Loucy (cell line): ENCODE data around the gene TMEM114.
"Not testable (repeated sequence)": the region's sequence is repeated elsewhere in the genome, so short reads cannot be mapped to it uniquely, and the experiment has no call there.

Experiments used
- H2AFZ ChIP-seq: fragments of 200-600 bp; sonication (generic); 2 replicates; pipeline ENCODE4 v1.6.0; 2016; ENCODE audit warnings: antibody characterized with exemption, mild to moderate bottlenecking, low read length, moderate library complexity
- H3F3A ChIP-seq: fragments of 200-600 bp; 2 replicates; pipeline ENCODE4 v1.6.0; 2016; ENCODE audit warnings: antibody characterized with exemption, low read depth, mild to moderate bottlenecking
- H3K27me3 ChIP-seq: fragments of 200-600 bp; sonication (generic); 2 replicates; pipeline ENCODE4 v1.6.1; 2014; ENCODE audit warnings: low read length, mild to moderate bottlenecking; ENCODE audit not compliant: insufficient read depth, poor library complexity, severe bottlenecking
- H3K36me3 ChIP-seq: fragments of 200-600 bp; sonication (generic); 2 replicates; pipeline ENCODE4 v1.6.1; 2016; ENCODE audit warnings: low read length; ENCODE audit not compliant: insufficient read depth
- H3K4me1 ChIP-seq: fragments of 200-600 bp; sonication (generic); 2 replicates; pipeline ENCODE4 v1.5.1; 2014; ENCODE audit warnings: low read length, mild to moderate bottlenecking; ENCODE audit not compliant: insufficient read depth, poor library complexity, severe bottlenecking
- H3K4me2 ChIP-seq: fragments of 200-600 bp; sonication (generic); 2 replicates; pipeline ENCODE4 v1.6.0; 2014; ENCODE audit warnings: antibody characterized with exemption, low read length, low read depth, mild to moderate bottlenecking; ENCODE audit not compliant: poor library complexity, severe bottlenecking
- H3K4me3 ChIP-seq: fragments of 200-600 bp; sonication (generic); 2 replicates; pipeline ENCODE4 v1.5.1; 2014; ENCODE audit warnings: low read length, mild to moderate bottlenecking, mixed read lengths; ENCODE audit not compliant: poor library complexity, severe bottlenecking
- H3K79me2 ChIP-seq: fragments of 200-600 bp; sonication (generic); 2 replicates; pipeline ENCODE4 v1.6.1; 2014; ENCODE audit warnings: low read length; ENCODE audit not compliant: insufficient read depth
- H3K9ac ChIP-seq: fragments of 200-600 bp; sonication (generic); 2 replicates; pipeline ENCODE4 v1.6.0; 2014; ENCODE audit warnings: mild to moderate bottlenecking, low read depth, low read length, moderate library complexity; ENCODE audit not compliant: poor library complexity, severe bottlenecking
- H3K9me2 ChIP-seq: fragments of 200-600 bp; sonication (generic); replicated peaks from 2 replicates; pipeline ENCODE4 v1.6.1; 2016; ENCODE audit warnings: low read depth, low read length, mixed read lengths
- H3K9me3 ChIP-seq: fragments of 200-600 bp; sonication (generic); 2 replicates; pipeline ENCODE4 v1.6.1; 2014; ENCODE audit warnings: mild to moderate bottlenecking, antibody characterized with exemption, low read length, low read depth; ENCODE audit not compliant: insufficient read depth
- H4K20me1 ChIP-seq: fragments of 200-600 bp; sonication (generic); 2 replicates; pipeline ENCODE4 v1.6.0; 2014; ENCODE audit warnings: antibody characterized with exemption, low read length, mild to moderate bottlenecking; ENCODE audit not compliant: insufficient read depth, poor library complexity, severe bottlenecking
- EZH2phosphoT487 ChIP-seq: fragments of 200-600 bp; IDR thresholded peaks from 2 replicates; pipeline ENCODE4 v1.6.1; 2018; ENCODE audit warnings: antibody characterized with exemption, mild to moderate bottlenecking, moderate library complexity, borderline replicate concordance
- TF ChIP-seq, protein P1 (sequence below): fragments of 200-600 bp; sonication (generic); conservative IDR thresholded peaks from 2 replicates; pipeline ENCODE4 v1.5.1; 2014; ENCODE audit warnings: mild to moderate bottlenecking, antibody characterized with exemption, low read length

The TMEM114 gene

DNA sequence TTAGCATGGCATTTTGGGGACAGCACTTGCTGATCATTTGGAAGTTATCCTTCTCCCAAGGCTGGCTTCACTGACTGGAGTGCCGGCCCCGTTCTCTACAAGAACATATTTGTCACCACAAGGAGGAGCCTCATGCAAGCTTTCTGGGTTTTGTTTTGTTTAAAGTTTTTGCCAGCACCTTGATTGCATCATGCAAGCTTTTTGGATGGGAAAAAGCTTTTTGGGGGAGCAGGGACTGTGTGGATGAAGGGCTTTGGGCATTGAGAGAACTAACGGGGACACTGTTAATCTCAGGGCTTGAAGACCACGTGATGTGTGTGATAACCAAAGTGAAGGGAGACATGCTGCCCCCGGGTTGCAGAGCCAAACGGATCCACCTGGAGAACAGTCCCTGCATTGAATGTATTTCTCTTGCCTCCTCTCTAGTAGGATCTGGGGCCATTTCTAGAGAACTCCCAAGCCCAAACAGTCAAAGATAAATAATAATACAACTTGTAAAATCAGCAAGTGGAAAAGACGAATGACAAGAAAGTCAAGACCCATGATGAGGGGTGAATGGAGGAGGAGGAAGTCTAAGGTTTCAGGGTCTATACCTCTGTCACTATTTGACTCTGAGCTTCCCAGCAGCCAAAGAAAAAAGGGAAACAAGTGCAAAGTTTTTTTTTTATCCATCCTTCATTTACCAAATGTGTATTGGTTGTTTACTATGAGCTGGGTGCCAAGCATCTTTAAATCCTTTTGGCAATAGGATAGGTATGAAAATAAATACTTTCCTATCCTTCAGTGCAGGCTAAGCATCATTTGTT lies 17.2 kb downstream of the TMEM114 start:
- no peaks in the 10 kb centered on the region for H3K9me2 ChIP-seq
- H3K4me1 ChIP-seq, result no peaks in the 10 kb centered on the region
- no peaks in the 10 kb centered on the region for H3K27me3 ChIP-seq
- H3K36me3 ChIP-seq, result no peaks in the 10 kb centered on the region
- H3F3A ChIP-seq, result no peaks in the 10 kb centered on the region
- no peaks in the 10 kb centered on the region for H3K9me3 ChIP-seq
- no peak overlapping the region for H3K9ac ChIP-seq
- no peaks in the 10 kb centered on the region for H3K79me2 ChIP-seq
- H4K20me1 ChIP-seq, result no peaks in the 10 kb centered on the region
- no peak overlapping the region for H3K4me2 ChIP-seq
- TF ChIP-seq, protein P1, sequence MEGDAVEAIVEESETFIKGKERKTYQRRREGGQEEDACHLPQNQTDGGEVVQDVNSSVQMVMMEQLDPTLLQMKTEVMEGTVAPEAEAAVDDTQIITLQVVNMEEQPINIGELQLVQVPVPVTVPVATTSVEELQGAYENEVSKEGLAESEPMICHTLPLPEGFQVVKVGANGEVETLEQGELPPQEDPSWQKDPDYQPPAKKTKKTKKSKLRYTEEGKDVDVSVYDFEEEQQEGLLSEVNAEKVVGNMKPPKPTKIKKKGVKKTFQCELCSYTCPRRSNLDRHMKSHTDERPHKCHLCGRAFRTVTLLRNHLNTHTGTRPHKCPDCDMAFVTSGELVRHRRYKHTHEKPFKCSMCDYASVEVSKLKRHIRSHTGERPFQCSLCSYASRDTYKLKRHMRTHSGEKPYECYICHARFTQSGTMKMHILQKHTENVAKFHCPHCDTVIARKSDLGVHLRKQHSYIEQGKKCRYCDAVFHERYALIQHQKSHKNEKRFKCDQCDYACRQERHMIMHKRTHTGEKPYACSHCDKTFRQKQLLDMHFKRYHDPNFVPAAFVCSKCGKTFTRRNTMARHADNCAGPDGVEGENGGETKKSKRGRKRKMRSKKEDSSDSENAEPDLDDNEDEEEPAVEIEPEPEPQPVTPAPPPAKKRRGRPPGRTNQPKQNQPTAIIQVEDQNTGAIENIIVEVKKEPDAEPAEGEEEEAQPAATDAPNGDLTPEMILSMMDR, result peak; percentile 51
- no peak for TF ChIP-seq EZH2phosphoT487
- H3K4me3 ChIP-seq, result no peak overlapping the region
- H2AFZ ChIP-seq, result no peak overlapping the region

DNA sequence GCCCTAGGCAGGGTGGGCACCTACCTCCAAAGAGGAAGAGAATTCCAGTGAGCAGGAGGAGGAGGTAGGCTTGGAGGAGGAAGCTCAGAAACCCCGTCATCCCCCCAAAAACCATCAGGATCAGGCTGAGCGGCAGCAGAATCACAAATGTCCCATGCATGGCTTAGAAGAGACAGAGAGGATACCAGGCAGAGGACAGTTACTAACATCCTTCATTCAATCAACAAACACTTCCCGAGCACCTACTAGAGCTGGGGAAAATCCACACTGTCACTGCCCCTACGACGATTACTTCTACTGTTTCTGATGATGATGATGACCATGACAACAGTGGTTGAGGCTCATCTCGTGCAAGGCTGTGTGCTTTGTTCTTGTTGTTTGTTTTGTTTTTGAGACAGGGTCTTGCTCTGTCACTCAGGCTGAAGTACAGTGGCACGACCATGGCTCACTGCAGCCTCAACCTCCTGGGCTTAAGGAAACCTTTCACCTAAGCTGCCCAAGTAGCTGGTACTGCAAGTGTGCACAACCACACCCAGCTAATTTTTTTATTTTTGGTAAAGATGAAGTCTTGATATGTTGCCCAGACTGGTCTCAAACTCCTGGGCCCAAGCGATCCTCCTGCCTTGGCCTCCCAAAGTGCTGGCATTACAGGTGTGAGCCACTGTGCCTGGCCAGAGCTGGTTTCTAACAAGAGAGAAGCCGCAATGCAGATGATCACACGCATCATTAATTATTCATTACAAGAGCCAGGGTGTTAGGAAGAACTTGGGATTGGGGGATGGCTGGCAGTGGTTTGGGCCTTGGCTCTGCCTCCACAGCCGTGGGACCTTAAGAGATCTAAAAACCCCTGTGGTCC lies 18.0 kb downstream of the TMEM114 start:
- H3F3A ChIP-seq, result no peaks in the 10 kb centered on the region
- no peak overlapping the region for H3K4me3 ChIP-seq
- no peaks in the 10 kb centered on the region for H3K79me2 ChIP-seq
- no peaks in the 10 kb centered on the region for H3K36me3 ChIP-seq
- TF ChIP-seq EZH2phosphoT487, result no peak
- TF ChIP-seq, protein P1, result no peak
- H3K9me3 ChIP-seq, result no peaks in the 10 kb centered on the region
- no peaks in the 10 kb centered on the region for H3K9me2 ChIP-seq
- H3K9ac ChIP-seq, result no peak overlapping the region
- H2AFZ ChIP-seq, result no peak overlapping the region
- no peaks in the 10 kb centered on the region for H3K27me3 ChIP-seq
- no peaks in the 10 kb centered on the region for H3K4me1 ChIP-seq
- H4K20me1 ChIP-seq, result no peaks in the 10 kb centered on the region
- H3K4me2 ChIP-seq, result no peak overlapping the region

DNA sequence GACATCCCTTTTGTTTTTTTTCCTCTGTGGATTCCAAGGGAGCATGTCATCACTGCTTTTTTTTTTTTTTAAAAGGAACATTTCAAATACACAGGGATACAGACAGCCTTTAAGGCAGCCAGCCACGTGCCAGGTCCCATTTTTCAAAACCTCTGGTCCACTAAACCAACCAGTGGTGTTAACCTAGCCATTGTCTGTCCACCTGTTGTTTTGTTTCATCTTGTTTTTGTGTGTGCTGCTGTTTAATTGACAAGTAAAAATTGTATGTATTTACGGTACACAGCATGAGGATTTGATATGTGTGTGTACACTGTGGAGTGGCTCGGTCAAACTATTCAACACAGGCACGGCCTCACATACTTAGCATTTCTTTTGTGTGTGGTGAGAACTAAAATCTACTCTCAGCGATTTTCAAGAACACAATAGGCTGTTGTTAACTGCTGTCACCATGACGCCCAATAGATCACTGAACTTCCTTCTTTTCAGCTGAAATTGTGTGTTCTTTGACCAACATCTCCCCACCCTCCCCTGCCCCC lies 19.2 kb downstream of the TMEM114 start:
- no peak for TF ChIP-seq EZH2phosphoT487
- TF ChIP-seq, protein P1, result no peak
- no peaks in the 10 kb centered on the region for H3K4me1 ChIP-seq
- H3K27me3 ChIP-seq, result no peaks in the 10 kb centered on the region
- no peaks in the 10 kb centered on the region for H3K79me2 ChIP-seq
- no peak overlapping the region for H2AFZ ChIP-seq
- H3K9me3 ChIP-seq, result no peaks in the 10 kb centered on the region
- no peak overlapping the region for H3K4me3 ChIP-seq
- H3K9me2 ChIP-seq, result no peaks in the 10 kb centered on the region
- H3K9ac ChIP-seq, result no peak overlapping the region
- H4K20me1 ChIP-seq, result no peaks in the 10 kb centered on the region
- no peaks in the 10 kb centered on the region for H3K36me3 ChIP-seq
- H3K4me2 ChIP-seq, result no peak overlapping the region
- no peaks in the 10 kb centered on the region for H3F3A ChIP-seq

DNA sequence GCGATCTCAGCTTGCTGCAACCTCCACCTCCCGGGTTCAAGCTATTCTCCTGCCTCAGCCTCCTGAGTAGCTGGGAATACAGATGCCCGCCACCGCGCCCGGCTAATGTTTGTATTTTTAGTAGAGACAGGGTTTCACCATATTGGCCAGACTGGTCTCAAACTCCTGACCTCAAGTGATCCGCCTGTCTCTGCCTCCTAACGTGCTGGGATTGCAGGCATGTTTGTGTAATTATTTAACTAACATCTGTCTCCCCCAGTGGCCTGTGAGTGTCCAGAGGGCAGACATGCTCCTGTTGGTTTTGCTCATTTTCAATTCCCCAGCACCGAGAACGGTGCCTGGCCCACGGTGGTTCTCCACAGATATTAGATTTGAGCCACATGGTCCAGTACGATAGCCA lies 19.9 kb downstream of the TMEM114 start:
- not testable (repeated sequence) for H3K9ac ChIP-seq, H2AFZ ChIP-seq, H3K4me3 ChIP-seq, H3K9me2 ChIP-seq, H3K36me3 ChIP-seq, H3K9me3 ChIP-seq, H3F3A ChIP-seq, H4K20me1 ChIP-seq, H3K27me3 ChIP-seq, H3K79me2 ChIP-seq, H3K4me2 ChIP-seq, H3K4me1 ChIP-seq
